Measurements from ENCODE around the gene SH3BP5L. TPM values are rescaled to one million over a fixed set of nuclear protein-coding genes. Genes with fewer than 3 reads are reported as not detected.

The SH3BP5L gene
- total RNA-seq, 8 experiments from 2014 or later, result 13.9 to 39.9 (median 22.6) TPM

Other genes with a start within 250 kb of the SH3BP5L start
- under 1 TPM in 3 of 8 experiments, not detected in 5; 0.08 to 0.28 (median 0.09) TPM for gene OR2T10, start 228.2 kb downstream of the SH3BP5L start, total RNA-seq
- under 1 TPM in 4 of 8 experiments, not detected in 4; 0.05 to 0.38 (median 0.19) TPM for gene OR2T11, start 190.8 kb downstream of the SH3BP5L start, total RNA-seq
- gene OR2T35, start 180.6 kb downstream of the SH3BP5L start, total RNA-seq, result under 1 TPM in 1 of 8 experiments, not detected in 7; 0.05 TPM
- gene OR2T27, start 170.4 kb downstream of the SH3BP5L start, total RNA-seq, result under 1 TPM in 2 of 8 experiments, not detected in 6; 0.29 to 0.66 TPM
- gene OR14I1, start 123.1 kb downstream of the SH3BP5L start, total RNA-seq, result under 1 TPM in 1 of 8 experiments, not detected in 7; 0.43 TPM
- gene LYPD8, start 70.2 kb downstream of the SH3BP5L start, total RNA-seq, result under 1 TPM in 2 of 8 experiments, not detected in 6; 0.24 to 0.59 TPM
- 10 to 100 TPM; 12.4 to 34.6 (median 22.7) TPM for gene ZNF672, start 12.3 kb upstream of the SH3BP5L start, total RNA-seq
- 10 to 100 TPM; 20.9 to 67.7 (median 45.3) TPM for gene ZNF692, start 33.2 kb upstream of the SH3BP5L start, total RNA-seq
- 10 to 100 TPM in 1 of 8 experiments, 1 to 10 TPM in 7; 3.2 to 10.1 (median 6.1) TPM for gene PGBD2, start 80.3 kb upstream of the SH3BP5L start, total RNA-seq

Data from motor neuron (in vitro differentiated cells).